Stomach (tissue), 9 donors: ENCODE measurements around the gene ERC1. TPM values are rescaled to one million over a fixed set of nuclear protein-coding genes. Genes with fewer than 3 reads are reported as not detected.

ENCODE experiments used
- DNase-seq, 2 donors: peaks; one replicate each; pipeline versions ENCODE4 v3.0.0 to v3.0.0-alpha.2; 2013 to 2019
- H3K27ac ChIP-seq, 5 donors: fragments of 200-600 bp in 4 of 5; sonication (generic) in 4 of 5; one replicate each; pipeline ENCODE4 v1.5.1; 2013 to 2019; ENCODE audit warnings: mild to moderate bottlenecking in 1 of 5, moderate library complexity in 1 of 5
- H3K27me3 ChIP-seq, 3 donors: fragments of 200-600 bp; sonication (generic); one replicate each; pipeline ENCODE4 v1.5.1; 2017 to 2019; ENCODE audit warnings: mixed run types in 1 of 3
- H3K36me3 ChIP-seq, 4 donors: fragments of 200-600 bp; sonication (generic); 1 replicate in 3 of 4; 2 replicates in 1 of 4; pipeline ENCODE4 v1.5.1; 2016 to 2019
- H3K4me1 ChIP-seq, 4 donors: fragments of 200-600 bp; sonication (generic); one replicate each; pipeline ENCODE4 v1.5.1; 2016 to 2019
- H3K4me3 ChIP-seq, 4 donors: fragments of 200-600 bp; sonication (generic) in 3 of 4; one replicate each; pipeline ENCODE4 v1.5.1; 2016 to 2019; ENCODE audit warnings: mild to moderate bottlenecking in 1 of 4
- H3K9me3 ChIP-seq, 4 donors: fragments of 200-600 bp; sonication (generic); one replicate each; pipeline ENCODE4 v1.5.1; 2016 to 2019
- EP300 ChIP-seq: sonication (generic); formaldehyde crosslinking; IDR thresholded peaks from one replicate; pipeline ENCODE4 v1.6.1; 2017; ENCODE audit warnings: antibody characterized with exemption
- POLR2A ChIP-seq, 4 donors: fragments of 450-650 bp; IDR thresholded peaks; one replicate each; pipeline ENCODE4 v1.6.1; 2016; ENCODE audit warnings: antibody characterized with exemption in 4 of 4, control low read depth in 2 of 4, mild to moderate bottlenecking in 1 of 4, moderate library complexity in 1 of 4
- POLR2AphosphoS5 ChIP-seq, 3 donors: sonication (generic); formaldehyde crosslinking; IDR thresholded peaks; one replicate each; pipeline ENCODE4 v1.6.1; 2016; ENCODE audit warnings: antibody characterized with exemption in 3 of 3
- WGBS, 5 donors: extraction: QIAGEN DNeasy Blood & Tissue Kit in 3 of 5; methylation state at CpG; one replicate each; pipeline versions ENCODE4 v1.1.5 to v1.1.7; 2013 to 2018; 5-methylcytosine and 5-hydroxymethylcytosine counted together
- intact Hi-C: fragments of 100-400 bp; cut with DNase I; formaldehyde crosslinking; loops from one replicate; pipeline ENCODE4 v1.15.1; 2023; ENCODE audit warnings: low total_unique reads
- polyA plus RNA-seq, 3 donors: library from polyadenylated mRNA; stranded (reverse); fragments of 200-250 nt; gene quantifications; one replicate each; pipeline ENCODE4 v1.2.3, GENCODE V29; 2013
- total RNA-seq, 5 donors: library from RNA; depleted of rRNA; stranded (reverse); fragments of >200 nt; gene quantifications; one replicate each; pipeline versions ENCODE4 v1.1.0 to v1.2.3, GENCODE V29; 2014 to 2016
- TF ChIP-seq, protein P1 (sequence below), 7 experiments: fragments of 450-650 bp in 4 of 7; fragments of 200-600 bp in 3 of 7; sonication (generic) in 3 of 7; IDR thresholded peaks; one replicate each; pipeline ENCODE4 v1.5.1; 2016 to 2019; ENCODE audit warnings: antibody characterized with exemption in 7 of 7, control low read depth in 2 of 7, mild to moderate bottlenecking in 1 of 7
- donor health status: healthy with polysubstance abuse.
- donor health status: Bipolar disorder and iron deficiency.
- donor health status: healthy.

Gene ERC1
- total and polyA plus RNA-seq, 8 donors, result 3.8 to 69.4 (median 51.6) TPM

DNA sequence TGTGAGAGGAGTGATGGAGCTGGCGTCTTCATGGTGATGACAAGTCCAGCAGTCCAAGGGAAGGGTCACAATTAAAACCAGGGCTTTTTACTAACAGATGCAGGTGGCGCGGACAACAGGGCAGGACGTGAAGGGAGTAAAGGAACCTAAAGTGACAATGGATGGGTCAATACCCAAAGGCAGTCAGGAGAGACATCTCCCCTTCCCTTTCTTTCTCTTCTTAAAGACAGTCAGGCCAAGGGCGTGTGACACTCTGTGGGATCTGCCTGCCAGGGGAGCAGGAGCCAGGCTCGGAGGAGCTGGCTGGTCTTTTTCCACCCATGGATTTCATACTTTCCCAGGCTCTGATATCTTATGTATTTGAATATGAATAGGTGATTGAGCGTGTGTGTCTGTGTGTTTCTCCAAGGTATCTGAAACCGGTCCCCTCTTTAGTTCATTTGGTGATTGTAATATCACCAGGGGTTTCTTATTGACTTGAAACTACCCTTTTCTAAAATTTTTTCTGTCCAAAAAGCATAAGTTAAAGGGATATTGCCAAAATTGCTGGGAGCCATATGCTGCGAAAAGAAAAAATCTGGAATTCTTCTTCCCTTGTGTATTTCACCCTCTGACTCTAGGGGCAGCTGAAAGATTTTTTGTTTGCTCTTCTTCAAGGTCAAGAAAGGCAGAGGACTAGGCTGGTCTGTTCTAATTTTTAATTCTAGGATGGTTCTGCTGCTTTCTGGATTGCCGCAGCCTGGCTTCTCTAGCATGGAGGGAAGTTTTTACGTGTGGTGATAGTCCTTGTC is 541.5 kb downstream of the ERC1 start:
- peaks cover 0 to 95% (median 56%) of the 10 kb centered on the region in 3 donors for H3K27me3 ChIP-seq
- WGBS, 5 donors, result 65 to 78% (median 73%) methylated on average over 11 of the region's 11 CpGs
- intact Hi-C loops, result no loop called here
- H3K4me1 ChIP-seq, result peaks cover 13 to 37% (median 27%) of the 10 kb centered on the region in 4 donors
- H3K36me3 ChIP-seq, result no peaks in the 10 kb centered on the region
- peak overlapping the region in 1 of 5 donors; percentile 24 for H3K27ac ChIP-seq
- H3K4me3 ChIP-seq, result no peak overlapping the region
- TF ChIP-seq EP300 (no peak), POLR2AphosphoS5 (IDR thresholded peaks at IDR 0.05) (no peak)
- no peaks in the 10 kb centered on the region for H3K9me3 ChIP-seq
- no peak for DNase-seq

DNA sequence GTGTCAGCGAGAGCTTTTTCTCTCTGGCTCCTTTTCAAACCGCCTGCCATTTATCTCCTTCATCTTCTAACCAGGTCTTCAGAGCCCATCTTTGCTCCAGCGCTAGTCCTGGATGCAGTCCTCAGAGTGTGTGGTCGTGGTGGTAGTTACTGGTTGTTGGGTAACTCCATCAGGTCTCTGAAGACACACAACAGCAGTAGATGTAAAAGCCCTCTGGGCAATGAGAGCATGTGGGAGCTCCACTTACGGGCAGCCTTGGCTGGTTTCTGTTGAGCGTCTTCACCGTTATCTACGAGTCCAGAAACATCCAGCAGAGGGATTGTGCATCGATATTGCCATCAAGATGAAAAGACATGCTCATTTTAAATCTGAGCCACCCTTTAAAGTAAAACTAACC is 542.2 kb downstream of the ERC1 start:
- Histone ChIP-seq H3K27me3 (peaks cover 0 to 95% (median 56%) of the 10 kb centered on the region in 3 donors), H3K36me3 (no peaks in the 10 kb centered on the region), H3K4me1 (peaks cover 13 to 37% (median 27%) of the 10 kb centered on the region in 4 donors), H3K27ac (peak overlapping the region in 1 of 5 donors; percentile 24), H3K4me3 (peak overlapping the region in 3 of 4 donors; percentile 1 to 22 (median 11)), H3K9me3 (no peaks in the 10 kb centered on the region)
- intact Hi-C loops, result no loop called here
- TF ChIP-seq EP300 (no peak), POLR2AphosphoS5 (IDR thresholded peaks at IDR 0.05) (no peak), POLR2A (IDR thresholded peaks at IDR 0.05) (no peak)
- TF ChIP-seq, protein P1, sequence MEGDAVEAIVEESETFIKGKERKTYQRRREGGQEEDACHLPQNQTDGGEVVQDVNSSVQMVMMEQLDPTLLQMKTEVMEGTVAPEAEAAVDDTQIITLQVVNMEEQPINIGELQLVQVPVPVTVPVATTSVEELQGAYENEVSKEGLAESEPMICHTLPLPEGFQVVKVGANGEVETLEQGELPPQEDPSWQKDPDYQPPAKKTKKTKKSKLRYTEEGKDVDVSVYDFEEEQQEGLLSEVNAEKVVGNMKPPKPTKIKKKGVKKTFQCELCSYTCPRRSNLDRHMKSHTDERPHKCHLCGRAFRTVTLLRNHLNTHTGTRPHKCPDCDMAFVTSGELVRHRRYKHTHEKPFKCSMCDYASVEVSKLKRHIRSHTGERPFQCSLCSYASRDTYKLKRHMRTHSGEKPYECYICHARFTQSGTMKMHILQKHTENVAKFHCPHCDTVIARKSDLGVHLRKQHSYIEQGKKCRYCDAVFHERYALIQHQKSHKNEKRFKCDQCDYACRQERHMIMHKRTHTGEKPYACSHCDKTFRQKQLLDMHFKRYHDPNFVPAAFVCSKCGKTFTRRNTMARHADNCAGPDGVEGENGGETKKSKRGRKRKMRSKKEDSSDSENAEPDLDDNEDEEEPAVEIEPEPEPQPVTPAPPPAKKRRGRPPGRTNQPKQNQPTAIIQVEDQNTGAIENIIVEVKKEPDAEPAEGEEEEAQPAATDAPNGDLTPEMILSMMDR (IDR thresholded peaks at IDR 0.05), result no peak
- 43 to 70% (median 65%) methylated on average over 9 of the region's 9 CpGs for WGBS, 5 donors
- DNase-seq, result no peak

DNA sequence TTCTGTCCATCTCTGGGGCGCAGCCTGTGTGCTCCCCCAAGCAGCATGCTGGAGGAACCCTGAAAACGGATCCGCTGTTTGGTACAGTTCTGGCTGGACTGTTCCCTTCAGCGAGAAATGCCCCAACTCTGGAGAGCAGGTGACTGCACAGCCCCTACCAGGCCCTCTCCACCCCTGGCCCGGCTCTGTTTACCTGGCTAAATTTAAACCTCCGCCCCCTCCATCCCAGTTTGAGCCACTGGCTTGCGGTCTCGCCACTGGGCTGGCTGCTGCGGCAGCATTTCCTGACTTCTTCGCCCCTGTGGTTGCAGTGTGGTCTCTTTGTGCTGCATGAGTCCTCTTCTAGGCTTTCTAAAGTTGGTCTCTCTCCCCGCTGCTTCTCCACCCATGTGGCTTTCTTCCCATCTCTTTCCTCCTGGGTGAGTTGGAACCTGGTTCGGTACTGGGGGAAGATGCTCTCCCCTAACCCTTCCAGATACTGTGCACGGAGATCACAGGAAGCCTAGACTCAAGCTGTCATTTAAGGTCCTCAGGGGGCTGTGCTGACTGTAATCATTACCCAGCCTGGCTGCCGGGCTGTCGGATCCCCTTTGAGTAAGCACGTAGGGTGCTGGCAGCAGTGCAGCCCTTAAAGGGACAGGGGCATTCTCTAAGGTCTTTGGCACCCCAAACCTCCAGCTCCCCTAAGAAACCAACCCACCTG is 542.7 kb downstream of the ERC1 start:
- peak overlapping the region in 3 of 4 donors; percentile 1 to 22 (median 11) for H3K4me3 ChIP-seq

DNA sequence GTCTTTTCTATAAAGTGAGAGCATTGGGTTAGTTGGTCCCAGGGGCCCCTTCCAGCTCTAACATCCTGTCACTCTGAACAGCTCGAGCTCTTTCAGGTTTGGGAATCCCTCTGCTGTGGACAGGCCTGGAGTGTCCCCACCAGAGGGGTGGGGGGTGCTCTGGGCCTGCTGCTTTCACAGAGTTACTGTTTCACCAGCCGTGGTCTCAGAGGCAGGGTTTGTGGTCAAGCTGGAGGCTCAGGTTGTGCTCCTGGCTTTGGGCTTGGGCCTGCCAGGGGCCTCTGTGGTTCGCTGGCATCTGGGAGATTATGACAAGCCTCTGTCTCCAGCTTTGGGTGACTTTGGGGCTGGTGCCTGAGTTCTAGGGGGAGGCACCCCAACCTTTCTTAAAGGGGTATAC is 543.7 kb downstream of the ERC1 start:
- Histone ChIP-seq H3K36me3 (no peaks in the 10 kb centered on the region), H3K27me3 (peaks cover 0 to 92% (median 49%) of the 10 kb centered on the region in 3 donors), H3K9me3 (no peaks in the 10 kb centered on the region), H3K4me3 (no peak overlapping the region), H3K4me1 (peaks cover 13 to 33% (median 24%) of the 10 kb centered on the region in 4 donors), H3K27ac (no peak overlapping the region)
- intact Hi-C loops, result no loop called here
- WGBS, 5 donors, result 46 to 74% (median 67%) methylated on average over 2 to 3 of the region's 3 CpGs
- DNase-seq, result no peak
- no peak for TF ChIP-seq EP300

More for the DNA sequence above, 542.7 kb downstream of the ERC1 start:
- no peaks in the 10 kb centered on the region for H3K9me3 ChIP-seq
- DNase-seq, result peak in 1 of 2 donors; percentile 41
- H3K27me3 ChIP-seq, result peaks cover 0 to 95% (median 56%) of the 10 kb centered on the region in 3 donors
- intact Hi-C loops, result no loop called here
- peak overlapping the region in 1 of 5 donors; percentile 24 for H3K27ac ChIP-seq
- peaks cover 13 to 37% (median 27%) of the 10 kb centered on the region in 4 donors for H3K4me1 ChIP-seq
- WGBS, 5 donors, result 27 to 46% (median 41%) methylated on average over 16 of the region's 16 CpGs
- no peaks in the 10 kb centered on the region for H3K36me3 ChIP-seq
- TF ChIP-seq EP300 (no peak), POLR2AphosphoS5 (IDR thresholded peaks at IDR 0.05) (no peak), POLR2A (IDR thresholded peaks at IDR 0.05) (no peak)
- TF ChIP-seq, protein P1 (IDR thresholded peaks at IDR 0.05), result no peak

DNA sequence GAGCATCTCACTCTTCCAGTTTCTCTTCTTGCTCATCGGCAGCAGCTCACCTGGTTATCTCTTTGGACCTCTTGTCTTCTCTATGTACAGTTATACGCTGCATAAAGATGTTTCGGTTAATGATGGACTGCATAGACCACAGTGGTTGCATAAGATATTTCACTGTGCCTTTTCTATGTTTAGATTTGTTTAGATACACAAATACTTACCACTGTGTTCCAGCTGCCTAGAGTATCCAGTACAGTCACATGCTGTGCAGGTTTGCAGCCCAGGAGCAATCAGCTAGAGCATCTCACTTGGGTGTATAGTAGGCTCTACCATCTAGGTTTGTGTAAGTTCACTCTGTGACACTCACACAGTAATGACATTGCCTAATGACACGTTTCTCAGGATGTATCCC is 545.8 kb downstream of the ERC1 start:
- H3K27me3 ChIP-seq, result peaks cover 0 to 74% (median 32%) of the 10 kb centered on the region in 3 donors
- H3K27ac ChIP-seq, result no peak overlapping the region
- intact Hi-C loops, result no loop called here
- TF ChIP-seq POLR2AphosphoS5 (IDR thresholded peaks at IDR 0.05), result no peak
- no peak for TF ChIP-seq EP300
- no peak for TF ChIP-seq POLR2A (IDR thresholded peaks at IDR 0.05)
- TF ChIP-seq, protein P1 (IDR thresholded peaks at IDR 0.05), result no peak
- H3K4me1 ChIP-seq, result peaks cover 4 to 32% (median 13%) of the 10 kb centered on the region in 4 donors
- WGBS, 5 donors, result 79 to 90% (median 85%) methylated on average over 4 of the region's 4 CpGs
- no peaks in the 10 kb centered on the region for H3K9me3 ChIP-seq
- H3K36me3 ChIP-seq, result no peaks in the 10 kb centered on the region
- DNase-seq, result no peak
- no peak overlapping the region for H3K4me3 ChIP-seq
